Kidney epithelial cell (primary cell): ENCODE results near the gene MNT. TPM values are rescaled to one million over a fixed set of nuclear protein-coding genes. Genes with fewer than 3 reads are reported as not detected.

Experiments
- DNase-seq: peaks from one replicate; pipeline ENCODE4 v3.0.0-alpha.2; 2010; ENCODE audit warnings: low read depth
- H3K27me3 ChIP-seq: 2 replicates; pipeline ENCODE4 v1.6.0; 2011; ENCODE audit warnings: low read length; ENCODE audit not compliant: control insufficient read depth, insufficient read depth
- H3K36me3 ChIP-seq: 2 replicates; pipeline ENCODE4 v1.5.1; 2011; ENCODE audit warnings: low read length; ENCODE audit not compliant: control insufficient read depth, insufficient read depth
- H3K4me3 ChIP-seq: 2 replicates; pipeline ENCODE4 v1.5.1; 2011; ENCODE audit warnings: low read depth, mild to moderate bottlenecking, control low read depth, low read length
- CTCF ChIP-seq: IDR thresholded peaks from 2 replicates; pipeline ENCODE4 v1.5.1; 2011; ENCODE audit warnings: mild to moderate bottlenecking, moderate library complexity, low read length, control low read depth, inconsistent platforms; ENCODE audit not compliant: insufficient read depth, poor library complexity, severe bottlenecking
- total RNA-seq: library from RNA; depleted of rRNA; stranded (reverse); fragments of >200 nt; gene quantifications from 2 replicates; pipeline ENCODE4 v1.2.3, GENCODE V29; 2015

MNT gene
- total RNA-seq, 1 donor from 2014 or later, result 8.7 TPM

GRCh38 chr17:2388020-2388682 is 12.7 kb downstream of the MNT start:
- no peak for DNase-seq
- Histone ChIP-seq H3K27me3 (no peaks in the 10 kb centered on the region), H3K36me3 (peaks cover 4% of the 10 kb centered on the region), H3K4me3 (no peak overlapping the region)
- no peak for TF ChIP-seq CTCF

- H3K36me3 ChIP-seq, result peaks cover 4% of the 10 kb centered on the region
- no peaks in the 10 kb centered on the region for H3K27me3 ChIP-seq
- no peak overlapping the region for H3K4me3 ChIP-seq
- DNase-seq, result no peak
- TF ChIP-seq CTCF, result no peak
Observed at GRCh38 chr17:2387086-2388019, 13.5 kb downstream of the MNT start.

GRCh38 chr17:2386400-2387085 is 14.3 kb downstream of the MNT start:
- peaks cover 4% of the 10 kb centered on the region for H3K36me3 ChIP-seq
- no peak overlapping the region for H3K4me3 ChIP-seq
- no peaks in the 10 kb centered on the region for H3K27me3 ChIP-seq
- TF ChIP-seq CTCF, result no peak
- DNase-seq, result no peak

- H3K36me3 ChIP-seq, result peaks cover 4% of the 10 kb centered on the region
- no peak for DNase-seq
- TF ChIP-seq CTCF, result no peak
Observed at GRCh38 chr17:2385240-2386210, 15.3 kb downstream of the MNT start.

GRCh38 chr17:2384439-2385127 is 16.3 kb downstream of the MNT start:
- peaks cover 5% of the 10 kb centered on the region for H3K36me3 ChIP-seq

More at GRCh38 chr17:2385240-2386210, 15.3 kb downstream of the MNT start:
- no peak overlapping the region for H3K4me3 ChIP-seq
- no peaks in the 10 kb centered on the region for H3K27me3 ChIP-seq

More at GRCh38 chr17:2384439-2385127, 16.3 kb downstream of the MNT start:
- H3K27me3 ChIP-seq, result no peaks in the 10 kb centered on the region
- no peak overlapping the region for H3K4me3 ChIP-seq
- TF ChIP-seq CTCF, result no peak
- DNase-seq, result no peak
